HG02571 (cell line): ENCODE measurements around the gene PTPRJ.
"Not testable (repeated sequence)": the region's sequence is repeated elsewhere in the genome, so short reads cannot be mapped to it uniquely, and the experiment has no call there.

ENCODE experiments used
- ATAC-seq: cut with Tn5 transposase; IDR thresholded peaks from one replicate; pipeline ENCODE4 v1.9.1; 2021; ENCODE audit warnings: mild to moderate bottlenecking, moderate library complexity; ENCODE audit not compliant: unreplicated experiment

PTPRJ gene

GRCh38 chr11:48017105-48017830, 36.9 kb downstream of the PTPRJ start:
- no peak for ATAC-seq

DNA sequence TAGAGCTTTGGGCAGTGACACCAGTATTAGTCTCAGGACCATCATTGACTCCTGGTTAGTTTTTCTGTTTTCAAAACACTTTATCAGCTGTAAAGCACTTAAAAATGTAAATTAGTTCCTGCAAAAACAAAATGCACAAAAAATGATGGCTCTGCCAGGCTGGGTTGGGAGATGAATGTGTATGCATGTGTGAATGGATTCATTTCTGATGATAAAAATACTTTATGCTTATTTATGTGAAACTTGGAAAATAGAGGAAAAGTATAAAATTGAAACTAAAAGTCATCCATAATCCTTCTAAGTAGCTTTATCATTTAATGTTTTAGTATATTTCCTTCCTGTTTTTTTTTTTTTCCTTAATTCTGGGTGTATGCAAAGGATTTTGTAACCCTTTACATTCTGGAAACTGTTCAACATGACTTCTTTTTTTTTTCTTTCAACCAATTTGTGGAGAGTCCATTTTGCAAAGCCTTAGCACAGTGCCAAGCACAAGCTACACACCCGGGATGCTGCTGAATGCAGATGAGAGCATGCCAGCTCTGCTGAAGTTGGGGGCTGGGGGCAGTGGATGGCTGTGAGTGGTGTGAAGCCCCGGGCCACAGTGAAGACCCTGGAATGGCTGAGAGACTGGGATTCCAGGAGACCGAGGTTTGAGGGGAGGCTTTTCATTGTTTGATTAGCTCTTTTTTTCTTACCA, 37.6 kb downstream of the PTPRJ start:
- ATAC-seq, result no peak

GRCh38 chr11:48018528-48019216, 38.3 kb downstream of the PTPRJ start:
- no peak for ATAC-seq

DNA sequence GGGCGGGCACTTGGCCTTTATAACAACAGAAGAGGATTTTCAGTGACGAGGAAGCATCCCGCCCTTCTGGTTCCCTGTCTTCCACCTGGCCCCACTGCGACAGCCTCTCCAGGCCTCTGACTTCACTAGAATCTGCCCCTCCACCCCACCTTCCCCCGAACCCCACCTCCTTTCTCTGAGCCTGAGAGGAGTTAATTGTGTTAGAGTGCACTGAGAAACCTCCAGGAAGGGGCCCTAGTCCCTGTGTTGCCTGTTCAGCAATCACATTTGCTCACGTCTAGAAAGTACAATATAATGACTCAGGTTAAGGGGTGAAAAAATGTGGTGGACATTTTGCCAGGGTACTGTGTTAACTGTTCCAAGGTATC, 38.8 kb downstream of the PTPRJ start:
- ATAC-seq, result no peak

- no peak for ATAC-seq
Observed at GRCh38 chr11:48019595-48019994, 39.2 kb downstream of the PTPRJ start.

- ATAC-seq, result peak; percentile 64
Observed at GRCh38 chr11:48020092-48020755, 39.9 kb downstream of the PTPRJ start.

DNA sequence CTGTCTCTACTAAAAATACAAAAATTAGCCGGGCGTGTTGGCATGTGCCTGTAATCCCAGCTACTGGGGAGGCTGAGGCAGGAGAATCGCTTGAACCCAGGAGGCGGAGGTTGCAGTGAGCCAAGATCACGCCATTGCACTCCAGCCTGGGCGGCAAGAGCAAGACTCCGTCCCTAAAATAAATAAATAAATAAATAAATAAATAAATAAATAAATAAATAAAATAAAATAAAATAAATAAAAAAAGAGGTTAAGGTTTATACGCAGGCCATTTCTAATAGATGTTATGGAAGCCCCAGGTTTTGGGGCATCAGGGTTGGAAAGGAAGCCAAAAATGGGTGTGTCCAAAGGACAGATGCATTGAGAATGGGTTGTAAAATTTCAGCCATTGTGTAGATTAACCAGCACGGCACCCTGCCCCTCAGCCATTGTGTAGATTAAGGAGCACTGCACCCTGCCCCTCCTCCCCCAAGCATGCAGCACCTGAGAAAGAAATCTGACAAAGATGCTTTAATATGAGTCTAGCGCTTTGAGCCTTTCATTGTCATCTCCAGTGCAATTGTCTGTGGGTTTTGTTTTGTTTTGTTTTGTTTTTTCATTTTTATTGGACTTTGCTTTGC, 41.0 kb downstream of the PTPRJ start:
- not testable (repeated sequence) for ATAC-seq

DNA sequence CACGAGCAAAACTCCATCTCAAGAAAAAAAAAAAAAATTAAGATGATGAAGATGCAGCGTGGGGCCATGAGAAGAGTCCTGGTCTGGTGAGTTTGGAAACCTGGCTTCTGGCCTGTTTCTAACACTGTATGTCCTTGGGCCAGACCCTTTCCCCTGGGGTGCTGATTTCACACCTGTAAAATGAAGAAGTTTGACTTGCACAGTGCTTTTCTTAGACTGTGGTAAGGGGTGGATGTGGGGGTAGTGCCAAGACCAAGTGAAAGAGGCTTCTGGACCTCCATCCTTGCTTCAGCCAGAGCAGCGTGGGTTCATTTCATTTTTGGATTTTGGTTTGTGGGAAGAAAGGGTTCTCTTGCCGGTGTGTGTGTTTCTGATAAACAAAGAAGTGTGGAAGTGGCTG, 42.1 kb downstream of the PTPRJ start:
- no peak for ATAC-seq

GRCh38 chr11:48023608-48024007, 43.2 kb downstream of the PTPRJ start:
- not testable (repeated sequence) for ATAC-seq

- ATAC-seq, result no peak
Observed at GRCh38 chr11:48024635-48025071, 44.3 kb downstream of the PTPRJ start.

DNA sequence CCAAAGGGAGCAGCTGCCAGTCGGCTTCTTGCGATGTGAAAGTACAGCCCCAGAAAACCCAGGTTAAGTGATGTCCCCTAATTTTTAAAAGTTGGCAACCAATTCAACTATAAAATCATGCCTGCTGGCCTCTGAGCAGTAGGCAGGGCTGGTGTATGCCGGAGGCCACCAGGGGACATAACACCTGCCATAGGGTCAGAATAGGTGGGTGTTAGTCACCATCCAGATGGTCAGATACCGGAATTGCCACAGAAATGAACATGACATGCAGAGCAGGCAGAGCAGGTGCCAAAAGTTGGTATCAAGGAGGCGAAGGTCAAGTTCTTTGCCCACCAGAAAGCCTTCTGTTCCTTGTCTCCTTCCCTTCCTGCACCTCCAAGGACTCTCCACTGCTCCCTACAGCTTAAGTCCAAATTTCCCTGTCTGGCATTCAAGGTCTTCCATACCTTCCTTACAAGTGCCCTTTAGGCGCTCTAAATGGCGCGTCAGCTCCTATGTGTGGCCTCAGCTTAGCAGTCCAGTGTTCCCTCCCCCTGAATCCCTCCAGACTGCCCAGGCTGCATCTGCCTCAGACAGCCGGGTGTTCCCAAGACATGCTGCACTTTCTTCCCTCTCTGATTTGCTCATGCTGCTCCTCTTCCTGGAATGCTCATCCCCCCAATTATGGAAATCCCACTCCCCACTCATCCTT, 45.1 kb downstream of the PTPRJ start:
- ATAC-seq, result no peak

DNA sequence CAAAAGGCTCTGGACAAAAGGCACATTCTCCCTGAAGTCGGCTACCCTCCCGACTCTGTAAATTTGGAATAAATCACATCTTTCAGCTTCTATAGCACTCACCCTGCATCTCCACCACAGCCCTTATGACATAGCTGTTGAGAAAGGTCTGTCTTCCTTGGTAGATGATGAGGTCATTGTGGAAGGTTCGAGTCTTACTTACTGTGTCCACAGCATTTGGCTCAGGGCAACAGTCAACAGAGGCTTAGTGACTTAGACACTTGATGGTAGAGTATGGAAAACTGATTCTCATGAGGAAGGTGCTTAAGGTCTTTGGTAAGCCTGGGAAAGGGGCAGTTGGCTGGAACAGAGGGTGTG, 45.6 kb downstream of the PTPRJ start:
- no peak for ATAC-seq

DNA sequence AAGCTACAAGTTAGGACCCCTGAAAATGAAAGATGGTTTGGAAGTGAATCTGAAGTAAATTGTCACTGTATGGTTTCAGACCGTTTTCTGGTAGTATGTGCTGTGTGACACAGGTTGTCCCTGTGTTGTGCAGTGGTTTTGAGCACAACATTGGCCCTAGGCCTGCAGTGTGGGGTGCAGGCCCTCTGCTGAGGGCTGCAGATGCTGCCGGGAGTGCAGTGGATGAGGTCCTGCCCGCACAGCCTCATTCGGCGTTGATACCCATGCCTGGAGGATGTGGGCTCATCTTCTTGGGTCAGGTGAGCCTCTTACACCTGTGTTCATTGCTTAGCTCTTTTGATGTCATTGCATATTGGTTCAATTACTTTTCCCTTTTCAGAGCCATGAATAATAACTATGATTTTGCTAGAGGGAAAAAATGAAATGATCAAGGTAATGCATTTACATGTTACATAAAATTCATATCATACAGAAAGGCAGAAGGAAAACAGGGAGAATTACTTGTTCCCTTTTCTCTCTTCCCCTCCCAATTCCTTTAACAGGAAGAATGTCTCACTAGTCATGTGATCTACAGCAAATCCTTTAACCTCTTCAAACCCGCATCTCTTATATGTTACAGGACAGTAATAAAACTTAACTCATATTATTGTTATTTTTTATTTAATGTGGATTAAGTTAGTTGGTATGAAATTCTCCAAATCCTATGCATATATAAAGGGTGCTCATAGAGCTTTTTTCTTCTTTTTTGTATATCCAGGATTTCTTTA, 48.7 kb downstream of the PTPRJ start:
- no peak for ATAC-seq

DNA sequence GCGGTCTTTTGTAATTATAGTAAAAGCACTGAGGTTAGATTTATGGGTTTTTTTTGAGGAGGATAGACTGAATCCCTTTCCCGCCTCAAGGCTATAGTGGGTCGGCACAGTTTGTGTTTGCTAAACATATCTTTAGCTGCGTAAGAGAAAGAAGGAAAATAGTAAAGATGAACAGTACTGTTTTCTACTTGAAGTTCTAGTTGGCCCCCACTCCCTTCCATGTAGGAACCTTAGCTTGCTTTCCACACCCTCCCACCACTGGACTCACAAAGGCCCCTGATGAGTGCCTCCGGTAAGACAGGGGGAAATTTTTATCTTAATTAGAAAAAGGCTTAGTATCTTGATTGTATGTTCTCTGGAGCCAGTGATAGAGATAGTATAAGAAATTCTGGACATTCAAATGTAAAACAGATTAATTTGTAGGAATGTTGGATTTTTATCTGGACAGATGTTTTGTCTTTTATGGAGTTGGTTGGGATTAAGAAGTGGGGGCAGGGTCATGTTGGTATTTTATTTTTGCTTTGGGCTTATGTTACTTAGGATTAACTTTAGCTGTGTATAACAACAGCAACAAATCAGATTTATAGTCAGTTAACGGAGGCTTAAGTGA, 49.4 kb downstream of the PTPRJ start:
- no peak for ATAC-seq

GRCh38 chr11:48031602-48032001, 51.2 kb downstream of the PTPRJ start:
- ATAC-seq, result no peak

DNA sequence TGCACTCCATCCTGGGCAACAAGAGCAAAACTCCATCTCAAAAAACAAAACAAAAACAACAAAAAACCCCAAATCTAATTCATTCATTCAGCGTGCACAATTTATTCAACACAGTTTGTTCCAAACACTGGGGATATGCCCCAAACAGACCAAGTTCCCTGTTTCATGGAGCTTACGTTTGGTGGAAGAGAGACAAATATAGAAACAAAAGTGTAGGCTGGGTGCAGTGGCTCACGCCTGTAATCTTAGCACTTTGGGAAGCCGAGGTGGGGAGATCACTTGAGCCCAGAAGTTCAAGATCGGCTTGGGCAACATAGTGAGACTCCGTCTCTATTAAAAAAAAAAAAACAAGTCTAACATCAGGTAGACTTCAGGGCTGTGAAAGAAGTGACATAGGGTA, 52.4 kb downstream of the PTPRJ start:
- ATAC-seq, result no peak

- no peak for ATAC-seq
Observed at GRCh38 chr11:48033918-48034341, 53.6 kb downstream of the PTPRJ start.

GRCh38 chr11:48034926-48035871, 54.8 kb downstream of the PTPRJ start:
- no peak for ATAC-seq
